HepG2 (cell line): ENCODE measurements around the gene CPZ. TPM values are rescaled to one million over a fixed set of nuclear protein-coding genes. Genes with fewer than 3 reads are reported as not detected.

Experiments used
- ATAC-seq: fragments of 200-7000 bp; cut with Tn5 transposase; 3 replicates; pipeline ENCODE4 v1.9.1; 2020; ENCODE audit warnings: mild to moderate bottlenecking, moderate library complexity
- BruUV-seq: library from RNA; stranded (reverse); fragments of 400-500 nt; replicated peaks from 2 replicates; lab custom pipeline; 2021; lab: Mats Ljungman, UMichigan
- CTCF ChIA-PET: fragments of 300-600 bp; formaldehyde crosslinking; extraction: SDS; loops from one replicate; lab custom pipeline; 2021; ENCODE audit warnings: low total read pairs, inconsistent platforms, low intra/inter-chr PET ratio; lab: Yijun Ruan, JAX
- POLR2A ChIA-PET: fragments of 350-600 bp; sonication (Branson Sonifier 250); formaldehyde crosslinking; loops from one replicate; lab custom pipeline; 2020; ENCODE audit warnings: antibody characterized with exemption, inconsistent platforms; lab: Yijun Ruan, JAX
- DNase-seq: peaks from one replicate; pipeline ENCODE4 v3.0.0-alpha.2; 2015; ENCODE audit warnings: low spot score
- FAIRE-seq: peaks from 3 replicates; lab custom pipeline; 2011; peaks lifted over from hg19 to GRCh38; lab: Jason Lieb, UNC
- H2AFZ ChIP-seq: one replicate; pipeline ENCODE4 v1.6.1; 2011; ENCODE audit warnings: low read length, inconsistent platforms
- H3K27ac ChIP-seq: fragments of 300-600 bp; 3 replicates; pipeline ENCODE4 v1.8.0; 2011; ENCODE audit warnings: mixed run types, mild to moderate bottlenecking, mixed read lengths, low read length, inconsistent platforms; ENCODE audit not compliant: insufficient read depth; ENCODE audit errors: extremely low read length
- H3K27me3 ChIP-seq, 2 experiments: fragments of 200-600 bp in 1 of 2; 2 replicates in 1 of 2; 3 replicates in 1 of 2; pipeline versions ENCODE4 v1.6.0 to v1.8.0; 2011; ENCODE audit warnings: low read length in 2 of 2, mild to moderate bottlenecking in 2 of 2, moderate library complexity in 2 of 2, inconsistent platforms in 1 of 2; ENCODE audit not compliant: insufficient read depth in 2 of 2, control insufficient read depth in 1 of 2
- H3K36me3 ChIP-seq, 2 experiments: fragments of 200-600 bp in 1 of 2; replicated peaks in 1 of 2; 2 replicates in 1 of 2; 3 replicates in 1 of 2; pipeline versions ENCODE4 v1.5.1 to v1.8.0; 2011; ENCODE audit warnings: low read length in 2 of 2, inconsistent platforms in 1 of 2; ENCODE audit not compliant: insufficient read depth in 2 of 2, control insufficient read depth in 1 of 2
- H3K4me1 ChIP-seq: 2 replicates; pipeline ENCODE4 v1.5.1; 2012; ENCODE audit warnings: low read length, inconsistent platforms; ENCODE audit not compliant: insufficient read depth
- H3K4me2 ChIP-seq: 2 replicates; pipeline ENCODE4 v1.6.0; 2011; ENCODE audit warnings: low read depth, low read length, inconsistent platforms
- H3K4me3 ChIP-seq, 3 experiments: fragments of 200-600 bp in 1 of 3; sonication (generic), shearing (Covaris generic) in 1 of 3; replicated peaks in 1 of 3; 2 replicates each; pipeline ENCODE4 v1.5.1; 2011 to 2016; ENCODE audit warnings: low read length in 3 of 3, inconsistent platforms in 2 of 3, low read depth in 2 of 3, mild to moderate bottlenecking in 2 of 3, control low read depth in 1 of 3, mixed read lengths in 1 of 3; ENCODE audit not compliant: insufficient read depth in 1 of 3
- H3K79me2 ChIP-seq: one replicate; pipeline ENCODE4 v1.6.1; 2011; ENCODE audit warnings: low read length, inconsistent platforms; ENCODE audit not compliant: insufficient read depth
- H3K9ac ChIP-seq: 2 replicates; pipeline ENCODE4 v1.6.0; 2011; ENCODE audit warnings: mild to moderate bottlenecking, low read depth, low read length, inconsistent platforms; ENCODE audit not compliant: insufficient read depth
- H3K9me3 ChIP-seq: 2 replicates; pipeline ENCODE4 v1.5.1; 2012; ENCODE audit warnings: mild to moderate bottlenecking, low read length
- H4K20me1 ChIP-seq: 2 replicates; pipeline ENCODE4 v1.6.0; 2011; ENCODE audit warnings: inconsistent platforms, mild to moderate bottlenecking, low read length, moderate library complexity; ENCODE audit not compliant: insufficient read depth
- GPN1 ChIP-seq: sonication (generic); formaldehyde crosslinking; IDR thresholded peaks from 2 replicates; pipeline ENCODE4 v1.5.1; 2020; ENCODE audit warnings: missing genetic modification reagents, borderline replicate concordance
- TIGD3 ChIP-seq: sonication (generic); formaldehyde crosslinking; IDR thresholded peaks from 2 replicates; pipeline ENCODE4 v1.5.1; 2020; ENCODE audit warnings: mild to moderate bottlenecking, missing genetic modification reagents, borderline replicate concordance
- ZNF503 ChIP-seq: sonication (generic); formaldehyde crosslinking; IDR thresholded peaks from 2 replicates; pipeline ENCODE4 v1.4.0; 2020; ENCODE audit warnings: missing genetic modification reagents
- ZNF629 ChIP-seq: sonication (generic); formaldehyde crosslinking; conservative IDR thresholded peaks from 2 replicates; pipeline ENCODE4 v1.5.0; 2020; ENCODE audit warnings: missing genetic modification reagents
- WGBS: methylation state at CpG from one replicate; pipeline ENCODE4 v1.1.6; 2017; ENCODE audit warnings: low lambda C conversion rate; 5-methylcytosine and 5-hydroxymethylcytosine counted together
- in situ Hi-C: cut with HindIII; loops from 2 replicates; pipeline ENCODE4 v1.10.0; 2017; ENCODE audit warnings: low pct_unique_long_range_greater_than_20kb; ENCODE audit not compliant: extremely low pct_ligation_motif_present
- intact Hi-C: fragments of 100-400 bp; cut with micrococcal nuclease; formaldehyde crosslinking; loops from one replicate; pipeline ENCODE4 v1.10.0; 2022; ENCODE audit not compliant: unreplicated experiment
- polyA plus RNA-seq, 8 experiments: library from polyadenylated mRNA; depleted of rRNA in 3 of 8; stranded (reverse) in 7 of 8; unstranded in 1 of 8; fragments of >200 nt; fragmentation: Illumina TruSeq in 4 of 8; extraction: Trizol in 4 of 8; gene quantifications; 2 replicates each; pipeline versions ENCODE4 v1.2.1 to v1.2.3, GENCODE V29; 2011 to 2016; ENCODE audit warnings: low read depth in 4 of 8, missing spikeins in 1 of 8, mixed read lengths in 1 of 8; ENCODE audit not compliant: insufficient read depth in 1 of 8
- total RNA-seq, 5 experiments: library from RNA; depleted of rRNA; stranded (reverse); fragments of >200 nt; fragmentation: Illumina TruSeq; extraction: Trizol; gene quantifications; 2 replicates each; pipeline ENCODE4 v1.2.3, GENCODE V29; 2016; ENCODE audit warnings: low read depth in 1 of 5

CPZ gene
- total and polyA plus RNA-seq, 2 of the 13 experiments (the other 11 are each of a cell fraction or from before 2014, with no cell fraction given), result 0.58 to 0.61 TPM

- no peak overlapping the region for H3K27ac ChIP-seq
- H3K4me2 ChIP-seq, result no peak overlapping the region
- in situ Hi-C loops (no loop called here), intact Hi-C loops (no loop called here)
- H3K9ac ChIP-seq, result no peak overlapping the region
- H3K4me1 ChIP-seq, result no peaks in the 10 kb centered on the region
- TF ChIP-seq ZNF503 (CRISPR knock-in tag) (no peak), TIGD3 (CRISPR knock-in tag) (no peak), GPN1 (CRISPR knock-in tag) (no peak), ZNF629 (CRISPR knock-in tag) (peak; percentile 39)
- no TSS peak for BruUV-seq
- no peak for ATAC-seq
- no peak overlapping the region for H3K4me3 ChIP-seq
- no peaks in the 10 kb centered on the region for H3K9me3 ChIP-seq
- ChIA-PET POLR2A (no interaction called here), CTCF (no interaction called here)
- DNase-seq, result no peak
- no peaks in the 10 kb centered on the region for H4K20me1 ChIP-seq
- no peaks in the 10 kb centered on the region for H3K79me2 ChIP-seq
- 49% methylated on average over 19 of the region's 21 CpGs for WGBS
- H3K27me3 ChIP-seq, result peaks cover 3 to 8% of the 10 kb centered on the region in 2 experiments; a peak in 2 of 5 replicates
- H2AFZ ChIP-seq, result no peak overlapping the region
- no peaks in the 10 kb centered on the region for H3K36me3 ChIP-seq
- FAIRE-seq, result no peak
These were observed 35.2 kb upstream of the CPZ start for GRCh38 chr4:8557151-8558076.
